IgD-negative memory B cell (primary cell): Measurements from ENCODE around the gene EGLN3. TPM values are rescaled to one million over a fixed set of nuclear protein-coding genes. Genes with fewer than 3 reads are reported as not detected.

ENCODE experiments used
- H3K27ac Mint-ChIP-seq, 3 donors: one replicate each; pipeline ENCODE4 v1.8.0; 2020 to 2022; ENCODE audit warnings: mild to moderate bottlenecking in 3 of 3, mixed read lengths in 3 of 3, moderate library complexity in 1 of 3
- H3K27me3 Mint-ChIP-seq: one replicate; pipeline ENCODE4 v1.8.0; 2021; ENCODE audit warnings: mixed read lengths
- H3K36me3 Mint-ChIP-seq: one replicate; pipeline ENCODE4 v1.8.0; 2020; ENCODE audit warnings: mild to moderate bottlenecking, mixed read lengths
- H3K4me1 Mint-ChIP-seq, 3 donors: one replicate each; pipeline ENCODE4 v1.8.0; 2020 to 2022; ENCODE audit warnings: mixed read lengths in 3 of 3, mild to moderate bottlenecking in 1 of 3
- H3K4me3 Mint-ChIP-seq, 4 donors: one replicate each; pipeline ENCODE4 v1.8.0; 2020 to 2022; ENCODE audit warnings: mild to moderate bottlenecking in 4 of 4, mixed read lengths in 4 of 4, moderate library complexity in 3 of 4
- H3K9me3 Mint-ChIP-seq, 3 donors: one replicate each; pipeline ENCODE4 v1.8.0; 2020 to 2021; ENCODE audit warnings: mixed read lengths in 3 of 3, mild to moderate bottlenecking in 1 of 3
- polyA plus RNA-seq: library from polyadenylated mRNA; unstranded; fragments of 300-500 nt; fragmentation: Illumina TruSeq; gene quantifications from one replicate; pipeline ENCODE4 v1.2.3, GENCODE V29; 2021

The EGLN3 gene
- polyA plus RNA-seq = 0.60 TPM

DNA sequence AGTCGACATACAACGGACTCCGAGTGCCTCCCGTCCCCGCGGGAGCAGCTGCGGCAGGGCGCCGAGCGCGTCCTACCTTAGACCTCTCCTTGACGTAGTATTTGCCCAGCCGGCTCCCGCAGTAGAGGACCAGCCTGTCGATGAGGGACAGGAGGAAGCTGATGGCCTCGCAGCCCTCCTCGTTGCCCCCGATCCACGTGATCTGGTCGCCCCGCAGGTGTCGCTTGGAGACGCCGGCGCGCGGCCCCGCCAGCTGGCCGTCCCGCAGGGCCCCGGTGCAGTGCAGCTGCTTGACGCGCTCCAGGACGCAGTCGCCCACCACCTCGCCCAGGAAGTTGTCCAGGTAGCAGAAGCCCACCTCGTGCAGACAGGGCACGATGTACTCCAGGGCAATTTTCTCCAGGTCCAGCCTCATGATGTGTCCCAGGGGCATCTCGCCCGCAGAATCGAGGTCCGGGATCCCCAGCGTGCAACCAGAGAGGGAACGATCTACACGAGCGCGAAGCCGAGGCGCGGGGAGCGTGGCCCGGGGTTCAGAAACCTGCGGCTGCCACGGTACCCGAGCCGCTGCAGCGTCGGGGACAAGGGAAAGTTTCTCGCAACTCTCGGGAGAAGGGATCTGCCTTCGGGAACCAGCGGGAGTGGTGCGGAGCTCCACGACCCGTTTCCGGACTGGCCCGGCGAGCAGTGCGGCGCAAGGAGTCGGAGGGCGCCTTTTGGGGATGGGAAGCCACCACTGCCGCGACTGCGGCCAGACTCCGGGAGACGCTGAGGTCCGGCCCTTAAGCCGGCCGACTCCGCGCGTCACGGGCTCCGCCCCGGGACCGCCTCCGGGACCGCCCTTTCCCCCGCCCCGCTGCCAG lies at the start of gene EGLN3:
EGLN3 (minus strand) TSS at position 755 of the 863 bp plus-strand sequence; CDS start at position 433, 322 bp downstream.
- Mint-ChIP-seq H3K27me3 (peaks cover 29% of the 10 kb centered on the region), H3K9me3 (peaks cover 0 to 11% (median 0%) of the 10 kb centered on the region in 3 donors), H3K4me3 (peak within 1 kb of the TSS in 3 of 4 donors; percentile 8 to 44 (median 41)), H3K36me3 (no peaks in the 10 kb centered on the region), H3K4me1 (peaks cover 4 to 5% (median 5%) of the 10 kb centered on the region in 3 donors), H3K27ac (no peak within 1 kb of the TSS)

DNA sequence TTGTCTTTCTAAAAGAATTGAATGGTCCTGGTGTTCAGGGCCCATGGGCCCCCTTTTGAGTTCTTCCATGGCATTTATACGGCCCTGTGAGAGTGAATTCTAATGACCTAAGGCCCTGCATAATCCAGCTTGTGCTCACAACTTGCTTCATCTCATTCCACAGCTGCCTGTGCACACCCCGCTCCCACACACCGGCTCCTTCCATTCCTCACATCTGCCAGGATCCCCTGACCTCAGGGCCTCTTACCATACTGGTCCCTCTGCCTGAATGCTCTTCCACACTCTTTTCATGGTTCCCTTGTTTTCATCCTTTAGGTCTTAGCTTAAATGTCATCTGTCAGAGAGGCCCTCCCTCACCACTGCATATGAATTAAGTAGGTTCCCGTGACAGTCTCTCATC lies 49.5 kb upstream of the EGLN3 start:
- no peak overlapping the region for H3K27ac Mint-ChIP-seq
- H3K27me3 Mint-ChIP-seq = no peaks in the 10 kb centered on the region
- H3K9me3 Mint-ChIP-seq = peaks cover 0 to 7% (median 2%) of the 10 kb centered on the region in 3 donors
- no peaks in the 10 kb centered on the region for H3K4me1 Mint-ChIP-seq
- H3K4me3 Mint-ChIP-seq = no peak overlapping the region
- H3K36me3 Mint-ChIP-seq = peaks cover 2% of the 10 kb centered on the region

DNA sequence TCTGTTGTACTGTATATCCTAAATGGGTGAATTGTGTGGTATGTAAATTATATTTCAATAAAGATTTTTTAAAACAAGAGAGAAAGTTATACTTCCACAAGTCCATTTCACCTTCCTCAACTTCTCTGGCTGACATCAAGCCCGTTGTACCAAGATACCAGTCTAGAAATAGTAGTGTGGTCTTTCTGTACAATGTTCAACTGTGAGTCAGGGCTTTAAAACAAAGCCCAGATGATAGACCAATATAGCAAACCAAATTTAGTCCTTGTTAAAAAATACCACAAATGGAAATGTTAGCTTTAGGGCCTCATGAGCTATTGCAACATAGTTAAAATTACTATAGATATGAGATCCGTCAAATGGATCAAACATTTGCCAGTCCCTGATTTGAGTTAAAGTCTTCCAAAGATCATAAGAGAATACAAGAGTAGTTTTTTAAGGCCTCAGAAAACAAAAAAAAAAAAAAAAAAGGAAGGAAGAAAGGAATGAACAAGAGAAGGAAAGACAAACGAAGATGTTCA lies 49.0 kb upstream of the EGLN3 start:
- Mint-ChIP-seq H3K27ac (no peak overlapping the region), H3K27me3 (no peaks in the 10 kb centered on the region), H3K36me3 (peaks cover 2% of the 10 kb centered on the region), H3K9me3 (peaks cover 0 to 7% (median 2%) of the 10 kb centered on the region in 3 donors), H3K4me1 (no peaks in the 10 kb centered on the region), H3K4me3 (no peak overlapping the region)

DNA sequence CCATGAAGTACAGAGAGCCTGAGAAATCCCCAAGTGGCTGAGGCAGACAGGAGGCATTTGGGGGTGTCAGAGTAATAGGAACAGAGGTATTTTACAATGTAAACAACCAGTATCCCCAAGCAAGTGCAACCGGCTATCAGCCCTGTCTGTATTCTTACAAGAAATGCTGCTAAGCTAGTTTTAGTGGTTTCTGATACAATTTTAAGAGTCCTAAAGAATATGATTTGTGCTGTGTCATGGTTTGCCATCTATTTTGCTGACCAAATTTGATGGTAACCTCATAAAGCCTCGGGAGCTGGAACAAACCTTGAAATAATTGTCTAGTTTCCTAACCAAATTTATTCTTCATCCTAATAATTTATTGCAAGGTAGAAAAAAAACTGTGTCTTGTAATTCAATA lies 46.7 kb upstream of the EGLN3 start:
- H3K27me3 Mint-ChIP-seq = no peaks in the 10 kb centered on the region
- no peaks in the 10 kb centered on the region for H3K4me1 Mint-ChIP-seq
- peaks cover 0 to 7% (median 2%) of the 10 kb centered on the region in 3 donors for H3K9me3 Mint-ChIP-seq
- H3K36me3 Mint-ChIP-seq = peaks cover 2% of the 10 kb centered on the region
- H3K27ac Mint-ChIP-seq = no peak overlapping the region
- no peak overlapping the region for H3K4me3 Mint-ChIP-seq

DNA sequence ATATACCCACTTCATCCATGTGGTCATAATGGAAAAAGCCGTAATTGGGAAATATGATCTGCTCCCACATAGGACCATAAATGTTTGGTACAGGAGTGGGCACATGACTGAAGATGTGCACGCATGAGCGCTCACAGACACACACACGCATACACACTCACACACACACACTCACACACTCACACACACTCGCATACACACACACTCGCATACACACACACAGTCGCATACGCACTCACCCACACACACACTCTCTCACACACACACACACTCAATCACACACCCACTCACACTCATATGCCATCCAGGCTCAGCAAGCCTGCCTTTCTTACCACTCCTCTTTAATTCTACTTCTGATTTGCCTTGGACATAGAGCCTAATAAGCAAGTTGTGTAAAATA lies 45.6 kb upstream of the EGLN3 start:
- Mint-ChIP-seq H3K27me3 (no peaks in the 10 kb centered on the region), H3K9me3 (peaks cover 0 to 2% (median 0%) of the 10 kb centered on the region in 3 donors), H3K4me1 (no peaks in the 10 kb centered on the region), H3K27ac (no peak overlapping the region), H3K36me3 (peaks cover 2% of the 10 kb centered on the region), H3K4me3 (no peak overlapping the region)

DNA sequence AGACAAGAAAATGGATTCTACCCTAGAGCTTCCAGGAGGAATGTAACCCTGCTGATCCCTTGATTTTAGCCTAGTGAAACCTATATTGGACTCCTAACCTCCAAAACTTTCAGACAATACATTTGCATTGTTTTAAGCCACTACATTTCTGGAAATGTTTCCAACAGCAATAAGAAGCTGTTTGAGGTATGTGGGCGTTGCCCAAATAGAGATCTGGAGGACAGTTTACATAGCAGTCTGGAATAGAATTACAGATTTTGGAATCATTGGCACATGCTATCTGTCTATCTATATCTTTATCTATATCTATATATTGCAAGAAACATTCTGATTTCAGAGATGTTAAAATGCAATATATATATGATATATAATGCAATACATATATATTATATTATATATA lies 42.4 kb upstream of the EGLN3 start:
- Mint-ChIP-seq H3K9me3 (no peaks in the 10 kb centered on the region), H3K4me1 (no peaks in the 10 kb centered on the region), H3K4me3 (no peak overlapping the region), H3K36me3 (peaks cover 2% of the 10 kb centered on the region), H3K27me3 (no peaks in the 10 kb centered on the region), H3K27ac (no peak overlapping the region)

DNA sequence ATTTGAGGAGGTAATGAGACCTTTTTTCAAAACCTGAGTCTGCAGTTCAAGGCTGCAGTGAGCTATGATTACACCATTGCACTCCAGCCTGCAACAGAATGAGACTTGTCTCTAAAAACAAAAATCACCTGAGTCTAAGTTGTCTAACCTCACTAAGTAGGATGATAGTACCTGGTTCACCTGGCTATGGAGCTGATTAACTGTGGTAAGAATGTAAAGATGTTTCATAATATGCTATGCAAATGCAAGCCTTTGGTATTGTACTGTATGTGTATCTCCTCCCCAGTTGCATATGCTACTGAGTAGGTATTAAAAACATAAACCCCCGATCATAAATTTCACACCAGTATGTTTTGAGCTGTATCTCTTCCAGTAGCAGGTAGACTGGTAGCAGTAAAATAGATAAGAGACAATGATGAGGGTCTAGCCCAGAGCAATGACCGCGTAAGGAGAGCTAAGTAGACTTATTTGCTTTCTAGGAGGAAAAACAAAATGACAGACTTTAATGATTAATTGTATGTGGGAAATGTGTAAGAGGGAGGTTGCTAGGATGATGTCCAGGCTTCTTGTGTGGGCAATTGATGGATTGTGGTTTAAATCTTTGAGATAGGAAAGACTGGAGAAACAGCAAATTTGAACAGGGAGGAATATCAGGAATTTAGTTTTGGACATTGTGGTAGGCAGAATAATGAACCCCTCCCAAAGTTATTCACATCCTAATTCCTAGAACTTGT lies 41.6 kb upstream of the EGLN3 start:
- Mint-ChIP-seq H3K27ac (peak overlapping the region in 1 of 3 donors; percentile 31), H3K4me1 (no peaks in the 10 kb centered on the region), H3K36me3 (peaks cover 2% of the 10 kb centered on the region), H3K27me3 (no peaks in the 10 kb centered on the region), H3K4me3 (no peak overlapping the region), H3K9me3 (no peaks in the 10 kb centered on the region)

DNA sequence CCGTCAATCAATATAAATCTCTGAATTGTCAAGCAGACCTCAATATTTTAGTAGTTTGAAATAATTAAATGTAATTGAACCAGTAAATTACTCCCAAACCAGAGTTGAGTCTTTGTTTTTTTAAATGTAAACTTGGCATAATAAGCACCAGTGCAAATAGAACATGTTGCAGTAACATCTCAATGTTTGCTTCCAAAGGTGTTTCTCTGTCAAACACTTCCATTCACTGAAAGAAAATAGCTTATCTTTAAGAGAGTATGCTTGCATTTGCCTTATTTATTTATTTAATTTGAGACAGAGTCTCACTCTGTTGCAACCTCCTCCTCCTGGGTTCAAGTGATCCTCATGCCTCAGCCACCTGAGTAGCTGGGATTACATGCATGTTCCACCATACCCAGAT lies 39.9 kb upstream of the EGLN3 start:
- Mint-ChIP-seq H3K4me3 (no peak overlapping the region), H3K36me3 (no peaks in the 10 kb centered on the region), H3K4me1 (no peaks in the 10 kb centered on the region), H3K9me3 (no peaks in the 10 kb centered on the region), H3K27ac (no peak overlapping the region), H3K27me3 (no peaks in the 10 kb centered on the region)

DNA sequence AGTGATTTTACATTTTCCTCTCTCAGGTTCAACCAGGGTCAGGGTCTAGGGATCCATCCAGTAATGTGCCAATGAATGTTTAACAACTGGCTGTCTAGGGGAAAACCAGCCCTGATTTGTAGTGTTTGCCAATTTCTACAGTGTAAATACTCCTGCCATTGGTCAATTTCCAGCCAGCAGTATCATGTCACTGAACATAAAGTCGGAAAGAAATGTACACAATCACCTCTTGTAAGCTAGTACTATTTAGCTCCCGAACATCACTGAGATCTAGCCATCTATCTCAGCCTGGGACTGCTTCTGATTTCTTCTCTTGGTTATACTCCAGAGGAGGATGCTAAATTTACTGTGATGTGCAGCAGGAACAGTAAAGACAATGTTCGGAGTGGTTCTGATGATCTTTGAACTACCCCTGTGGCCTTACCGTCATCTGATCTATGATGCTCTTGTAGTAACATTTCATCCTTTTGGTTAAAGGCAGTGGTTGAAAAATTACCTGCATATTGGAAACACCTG lies 36.7 kb upstream of the EGLN3 start:
- Mint-ChIP-seq H3K4me1 (no peaks in the 10 kb centered on the region), H3K27me3 (no peaks in the 10 kb centered on the region), H3K9me3 (peaks cover 0 to 2% (median 2%) of the 10 kb centered on the region in 3 donors), H3K4me3 (no peak overlapping the region), H3K36me3 (no peaks in the 10 kb centered on the region), H3K27ac (no peak overlapping the region)

DNA sequence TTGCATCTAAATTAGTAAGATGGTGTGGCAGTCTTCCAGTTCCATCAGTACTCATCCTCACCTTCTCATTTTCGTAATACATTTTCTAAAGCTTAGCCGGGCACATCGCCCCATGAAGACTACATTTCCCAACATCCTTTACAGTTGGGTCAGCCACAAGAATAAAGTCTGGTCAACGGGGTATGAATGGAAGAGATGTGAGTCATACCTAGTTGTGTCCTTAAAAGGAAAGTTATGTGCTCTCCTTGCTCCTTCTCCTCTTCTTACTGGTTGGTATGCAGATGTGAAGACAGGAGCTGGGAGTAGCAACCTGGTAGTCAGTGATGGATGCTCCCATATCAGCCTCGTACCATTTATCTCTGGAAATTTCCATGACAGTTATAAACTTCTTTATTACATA lies 35.9 kb upstream of the EGLN3 start:
- H3K9me3 Mint-ChIP-seq = peaks cover 0 to 2% (median 2%) of the 10 kb centered on the region in 3 donors
- no peak overlapping the region for H3K27ac Mint-ChIP-seq
- no peaks in the 10 kb centered on the region for H3K27me3 Mint-ChIP-seq
- H3K4me1 Mint-ChIP-seq = no peaks in the 10 kb centered on the region
- H3K36me3 Mint-ChIP-seq = no peaks in the 10 kb centered on the region
- no peak overlapping the region for H3K4me3 Mint-ChIP-seq

DNA sequence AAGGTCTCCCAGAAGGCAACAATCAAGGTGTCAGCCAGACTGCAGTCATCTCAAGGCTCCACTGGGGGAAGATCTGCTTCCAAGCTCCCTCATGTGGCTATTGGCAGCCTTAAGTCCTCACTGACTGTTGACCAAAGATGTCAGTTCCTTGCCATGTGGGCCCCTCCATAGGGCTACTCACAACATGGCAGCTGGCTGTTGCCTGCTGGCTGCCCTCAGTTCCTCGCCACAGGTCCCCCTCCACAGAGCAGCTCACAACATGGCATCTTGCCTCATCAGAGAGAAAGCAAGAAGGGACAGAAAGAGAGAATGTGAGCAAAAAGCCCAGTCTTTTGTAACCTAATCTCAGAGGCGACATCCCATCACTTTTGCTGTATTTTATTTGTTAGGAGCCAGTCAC lies 34.4 kb upstream of the EGLN3 start:
- Mint-ChIP-seq H3K36me3 (no peaks in the 10 kb centered on the region), H3K9me3 (peaks cover 0 to 2% (median 2%) of the 10 kb centered on the region in 3 donors), H3K27ac (no peak overlapping the region), H3K27me3 (no peaks in the 10 kb centered on the region), H3K4me1 (no peaks in the 10 kb centered on the region), H3K4me3 (no peak overlapping the region)

DNA sequence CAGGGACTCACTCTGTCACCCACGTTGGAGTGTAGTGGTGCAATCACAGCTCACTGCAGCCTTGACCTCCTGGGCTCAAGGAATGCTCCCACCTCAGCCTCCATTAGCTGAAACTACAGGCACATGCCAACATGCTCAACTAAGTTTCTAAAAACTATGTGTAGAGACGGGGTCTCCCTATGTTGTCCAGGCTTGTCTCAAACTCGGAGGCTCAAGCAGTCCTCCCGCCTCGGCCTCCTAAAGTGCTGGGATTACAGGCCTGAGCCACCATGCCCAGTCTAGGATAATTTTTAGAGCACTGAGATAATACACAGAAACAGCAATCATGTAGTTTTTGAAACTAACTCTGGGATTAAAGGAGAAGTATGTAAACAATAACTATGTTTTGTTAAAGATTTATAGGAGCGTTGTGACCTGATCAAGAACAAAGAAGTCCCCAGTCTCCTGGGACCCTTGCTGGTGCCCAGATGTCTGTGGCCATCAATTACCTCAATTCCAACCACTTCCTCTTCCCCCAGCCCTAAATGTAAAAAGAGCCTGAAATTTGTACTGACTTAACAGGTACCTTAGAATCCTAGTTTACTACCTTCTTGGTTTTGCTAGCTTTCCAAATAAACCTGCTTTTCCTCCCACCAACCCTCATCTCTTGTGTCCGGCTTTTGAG lies 28.9 kb upstream of the EGLN3 start:
- Mint-ChIP-seq H3K27ac (no peak overlapping the region), H3K4me3 (no peak overlapping the region)

DNA sequence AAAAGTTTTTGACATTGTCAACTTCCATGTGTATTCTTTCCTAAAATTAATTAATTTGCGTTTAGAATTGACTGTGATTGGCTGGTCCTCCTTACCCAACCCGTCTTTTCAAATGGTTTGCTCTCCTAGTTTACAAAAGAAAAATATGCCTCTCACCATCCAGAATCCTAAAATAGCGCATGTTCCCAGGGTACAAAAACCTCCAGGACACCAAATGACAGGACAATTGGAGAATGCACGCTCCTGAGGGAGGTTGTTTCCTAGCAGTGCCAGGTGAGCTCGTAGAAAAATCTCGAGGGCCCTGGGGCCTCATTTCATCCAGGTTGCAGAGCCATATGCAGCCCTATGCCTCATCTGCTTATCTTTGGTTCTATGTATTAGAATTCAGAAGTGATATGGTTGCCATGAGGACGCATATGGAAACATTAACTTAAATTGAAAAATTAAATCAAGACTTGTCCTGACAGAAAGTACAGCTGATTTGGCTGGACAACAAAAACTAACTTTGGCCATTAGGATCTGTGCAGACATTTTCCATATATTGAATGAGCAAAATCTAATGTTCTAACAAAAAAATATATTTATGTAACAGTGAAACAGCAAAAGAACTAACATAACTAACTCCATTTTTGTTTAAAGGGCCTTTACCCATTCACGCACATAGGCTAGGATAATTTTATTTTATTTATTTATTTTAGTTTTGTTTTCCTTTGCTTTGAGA lies 28.2 kb upstream of the EGLN3 start:
- H3K27ac Mint-ChIP-seq = no peak overlapping the region
- no peaks in the 10 kb centered on the region for H3K36me3 Mint-ChIP-seq
- peaks cover 0 to 2% (median 0%) of the 10 kb centered on the region in 3 donors for H3K4me1 Mint-ChIP-seq
- no peak overlapping the region for H3K4me3 Mint-ChIP-seq
- H3K27me3 Mint-ChIP-seq = no peaks in the 10 kb centered on the region
- H3K9me3 Mint-ChIP-seq = peaks cover 0 to 2% (median 2%) of the 10 kb centered on the region in 3 donors

More for the DNA sequence above, 28.9 kb upstream of the EGLN3 start:
- Mint-ChIP-seq H3K4me1 (peaks cover 0 to 2% (median 0%) of the 10 kb centered on the region in 3 donors), H3K27me3 (no peaks in the 10 kb centered on the region), H3K36me3 (no peaks in the 10 kb centered on the region), H3K9me3 (peaks cover 0 to 3% (median 2%) of the 10 kb centered on the region in 3 donors)

DNA sequence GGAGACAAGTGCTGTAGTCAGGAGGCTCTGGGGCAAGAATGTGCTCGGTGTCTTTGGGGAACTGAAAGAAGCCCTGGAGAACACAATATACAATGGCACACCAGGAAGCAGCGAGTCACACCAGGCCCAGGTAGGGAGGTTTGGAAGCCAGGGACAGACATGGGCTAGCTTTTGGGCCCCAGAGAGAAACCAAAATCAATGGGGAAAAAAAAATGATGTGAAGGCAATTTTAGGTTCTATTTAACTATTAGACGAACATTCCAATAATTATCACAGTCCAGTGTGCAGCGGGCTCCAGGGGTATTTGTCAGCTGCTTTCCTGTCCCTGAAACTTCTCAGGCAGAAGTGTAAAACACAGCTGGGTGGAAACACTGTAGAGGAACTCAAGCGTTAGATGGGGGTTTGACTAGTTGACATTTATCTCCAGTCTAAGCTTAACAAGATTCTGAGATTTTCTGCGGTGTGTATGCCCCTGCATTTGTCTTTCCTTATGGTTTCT lies 21.8 kb upstream of the EGLN3 start:
- Mint-ChIP-seq H3K36me3 (no peaks in the 10 kb centered on the region), H3K4me1 (peaks cover 0 to 4% (median 0%) of the 10 kb centered on the region in 3 donors), H3K27me3 (no peaks in the 10 kb centered on the region), H3K4me3 (peak overlapping the region in 1 of 4 donors; percentile 47), H3K27ac (no peak overlapping the region), H3K9me3 (peaks cover 1 to 8% (median 3%) of the 10 kb centered on the region in 3 donors)
